ENCODE data around the gene SH2D6.

DNA sequence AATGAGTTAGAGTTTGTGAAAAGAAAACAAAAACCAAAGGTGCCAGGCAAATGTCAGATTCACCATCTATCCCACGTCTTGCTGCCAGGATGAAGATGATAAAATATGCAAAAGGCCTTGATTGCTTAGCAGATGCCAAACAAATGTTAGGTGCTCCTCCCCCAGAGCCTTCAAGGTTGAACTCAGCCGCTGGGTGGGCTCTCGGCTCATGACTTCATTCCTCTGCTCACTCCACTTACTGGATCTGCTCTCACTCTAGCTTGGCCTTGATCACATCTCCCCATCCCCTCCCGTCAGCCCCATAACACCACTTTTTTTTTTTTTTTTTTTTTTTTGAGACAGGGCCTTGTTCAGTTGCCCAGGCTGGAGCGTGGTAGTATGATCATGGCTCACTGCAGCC lies 38.5 kb downstream of the SH2D6 start:
- TF ChIP-seq CTCF (IDR thresholded peaks at IDR 0.05), result no peak
- no peak for TF ChIP-seq POLR2A (IDR thresholded peaks at IDR 0.05)
